ENCODE results near the gene ZIM2.
"Not testable (repeated sequence)": the region's sequence is repeated elsewhere in the genome, so short reads cannot be mapped to it uniquely, and the experiment has no call there.

The ZIM2 gene

DNA sequence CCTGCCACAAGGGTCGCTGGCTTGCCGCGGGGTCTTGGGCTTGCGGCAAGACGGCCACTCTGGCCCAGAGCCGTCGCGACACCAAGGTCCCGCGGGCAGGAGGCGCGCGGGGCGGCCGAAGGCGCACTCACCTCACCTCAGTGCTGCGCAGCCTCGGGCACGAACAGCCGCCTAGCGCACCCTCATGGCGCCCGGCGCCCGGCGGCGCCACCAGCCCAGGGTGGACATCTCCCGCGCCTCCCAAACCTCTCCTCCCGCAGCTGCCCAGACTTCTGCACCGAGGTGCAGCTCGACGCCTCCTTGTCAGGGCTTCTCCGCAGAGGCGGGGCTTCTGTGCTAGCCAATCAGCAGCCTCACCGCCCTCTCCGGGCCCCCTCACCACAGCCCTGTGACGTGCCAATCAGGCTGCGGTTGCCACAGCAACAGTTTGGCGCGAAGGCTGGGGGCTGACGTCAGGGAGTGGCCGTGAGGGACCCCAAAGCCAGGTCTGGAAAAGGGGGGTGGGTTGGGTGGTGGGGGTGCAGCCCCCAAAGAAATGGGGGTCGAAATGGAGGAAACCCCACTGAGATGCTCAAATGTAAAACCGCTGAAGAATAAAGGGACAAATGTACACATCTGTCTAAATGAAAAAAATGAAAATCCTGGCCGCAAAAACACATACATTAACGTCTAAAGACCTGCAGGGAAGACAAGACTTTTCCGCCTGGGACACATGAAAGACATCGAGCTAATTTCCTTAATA, at the start of gene ZIM2, which contains the start of gene PEG3:
ZIM2 (minus strand) TSS at position 276 of the 742 bp plus-strand sequence. CDS start 16,449 bp downstream, outside the sequence.
PEG3 (minus strand) TSS at position 276 of the 742 bp plus-strand sequence. CDS start 16,071 bp downstream, outside the sequence.
- no peak for FAIRE-seq

DNA sequence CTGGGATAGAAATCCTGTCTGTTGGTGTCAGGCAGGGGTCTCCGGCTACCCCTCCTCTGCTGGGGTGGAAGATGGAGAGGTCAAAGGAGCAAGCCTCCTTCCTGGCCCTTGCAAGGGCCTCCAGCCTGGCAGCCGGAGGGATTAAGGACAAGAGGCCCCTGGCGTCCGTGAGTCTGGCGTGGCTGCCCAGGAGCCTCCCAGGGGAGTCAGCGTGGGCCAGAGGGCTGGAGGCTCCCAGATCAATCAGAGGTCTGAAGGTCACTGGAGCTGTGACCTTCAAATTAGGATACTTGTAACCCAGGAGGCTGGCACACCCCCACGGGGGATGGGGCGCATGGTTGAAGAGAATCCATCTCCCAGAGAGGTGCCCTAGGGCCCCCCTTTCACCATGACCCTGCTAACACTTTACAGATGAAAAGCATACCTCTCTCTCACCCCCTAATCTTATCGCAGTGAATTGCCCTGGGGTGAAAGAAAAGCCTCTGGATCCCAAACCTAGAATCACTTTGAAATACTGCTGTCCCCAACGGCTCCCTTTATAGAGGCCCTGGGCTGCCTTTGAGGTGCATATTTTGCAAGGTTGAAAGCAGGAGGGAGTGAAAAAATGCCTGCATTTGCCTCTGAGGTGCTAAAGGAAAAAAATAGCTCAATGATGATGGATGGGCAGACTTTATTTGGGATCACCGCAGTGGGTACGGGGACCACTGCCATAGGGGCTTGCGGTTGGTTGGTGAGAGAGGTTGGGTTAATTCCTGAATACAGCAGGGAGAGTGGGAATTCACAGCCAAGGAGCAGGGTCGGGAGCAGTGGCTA, 44.9 kb upstream of the ZIM2 start:
- FAIRE-seq = no peak

DNA sequence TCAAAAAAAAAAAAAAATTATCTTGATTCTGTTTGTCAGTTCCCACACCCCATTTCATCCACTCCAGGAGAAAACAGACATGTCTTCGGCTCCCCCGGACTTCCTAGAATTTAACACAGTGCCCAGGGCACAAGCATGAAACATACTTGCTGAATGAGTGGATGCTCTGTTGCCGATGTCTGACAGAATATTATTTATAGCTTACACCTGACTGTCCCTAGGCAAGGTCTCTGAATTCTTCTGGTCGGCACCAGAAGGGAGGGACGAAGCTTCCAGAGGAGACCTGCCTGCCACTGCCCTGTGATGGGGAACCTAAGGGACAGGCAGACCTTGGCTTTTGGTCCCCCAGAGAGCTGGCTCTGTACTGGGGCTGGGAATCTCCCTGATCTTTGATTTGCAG, 43.9 kb upstream of the ZIM2 start:
- FAIRE-seq = no peak

DNA sequence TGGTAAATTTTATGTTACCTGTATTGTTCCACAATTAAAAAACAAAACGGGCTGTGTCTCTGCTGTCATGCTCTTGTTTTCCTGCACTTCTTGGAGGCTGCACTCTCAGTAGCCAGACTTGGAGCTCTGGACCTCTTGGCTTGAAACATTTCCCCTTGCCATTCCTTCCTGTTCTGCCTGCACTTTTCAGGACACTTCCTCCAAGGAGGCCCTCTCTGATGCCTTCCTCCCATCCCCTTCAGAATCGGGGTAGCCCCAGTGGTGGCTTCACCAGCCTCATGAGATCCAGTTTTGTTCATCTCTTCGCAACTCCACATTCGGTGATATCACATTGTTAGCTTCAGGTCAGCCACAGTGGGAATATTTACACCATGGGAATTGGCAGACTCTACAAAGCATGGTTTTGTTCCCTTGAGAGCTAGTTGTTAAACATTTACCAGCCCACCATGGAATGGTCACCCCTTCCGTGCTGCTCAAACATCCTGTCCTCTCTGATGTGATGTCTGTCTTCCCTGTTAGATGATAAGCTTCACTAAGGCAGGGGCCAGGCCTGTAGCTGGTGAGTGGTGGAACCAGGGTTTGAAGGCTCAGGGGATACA, 40.2 kb upstream of the ZIM2 start:
- FAIRE-seq = no peak

DNA sequence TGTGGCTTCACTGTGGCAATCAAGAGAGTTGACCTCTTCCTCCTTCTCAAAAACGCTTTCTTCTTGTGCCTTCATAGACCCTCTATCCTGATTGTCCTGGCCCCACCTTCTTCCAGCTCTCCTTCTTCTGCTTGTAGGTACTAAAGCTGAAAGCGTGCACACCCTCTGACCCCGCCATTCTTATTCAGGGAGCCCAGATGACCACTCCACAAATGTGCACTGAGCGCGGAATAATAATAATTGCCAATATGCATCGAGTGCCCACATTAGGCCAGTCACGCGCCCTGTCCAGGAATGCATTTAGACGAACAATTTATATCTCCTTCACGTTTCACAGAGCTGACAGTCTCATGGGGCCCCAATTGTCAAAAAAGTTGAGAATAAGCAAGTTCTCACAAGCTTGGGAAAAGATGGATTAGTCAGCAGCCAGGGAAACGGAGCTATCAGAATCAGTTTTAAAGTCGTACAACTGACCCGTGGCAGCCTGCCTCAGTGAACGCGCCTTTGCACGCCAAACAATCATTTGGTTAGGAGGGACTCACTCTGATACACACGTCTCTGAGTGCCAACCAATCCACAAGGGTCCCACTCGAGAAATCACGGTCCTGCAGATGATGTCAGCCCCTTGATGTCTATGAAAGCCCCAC, 36.7 kb upstream of the ZIM2 start:
- no peak for FAIRE-seq

DNA sequence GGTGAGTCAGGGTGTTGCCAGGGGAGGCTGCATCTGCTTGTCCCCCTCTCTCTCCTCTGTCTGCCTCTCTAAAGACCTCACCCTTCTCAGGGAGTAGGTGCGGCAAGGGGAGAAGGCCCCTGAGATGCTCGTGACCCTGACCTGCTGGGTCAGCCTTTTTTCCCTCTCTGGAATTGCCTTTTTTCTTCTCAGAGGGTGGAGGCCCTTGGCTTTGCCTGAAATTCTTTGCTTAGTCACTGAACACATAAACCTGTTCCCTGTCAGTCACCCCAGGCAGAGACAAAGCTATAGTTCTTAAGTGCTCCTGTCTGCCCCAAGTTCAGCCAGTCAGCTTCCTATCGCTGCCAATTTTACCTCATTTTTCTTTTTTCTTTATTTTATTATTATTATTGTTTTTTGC, 35.2 kb upstream of the ZIM2 start:
- FAIRE-seq = no peak

DNA sequence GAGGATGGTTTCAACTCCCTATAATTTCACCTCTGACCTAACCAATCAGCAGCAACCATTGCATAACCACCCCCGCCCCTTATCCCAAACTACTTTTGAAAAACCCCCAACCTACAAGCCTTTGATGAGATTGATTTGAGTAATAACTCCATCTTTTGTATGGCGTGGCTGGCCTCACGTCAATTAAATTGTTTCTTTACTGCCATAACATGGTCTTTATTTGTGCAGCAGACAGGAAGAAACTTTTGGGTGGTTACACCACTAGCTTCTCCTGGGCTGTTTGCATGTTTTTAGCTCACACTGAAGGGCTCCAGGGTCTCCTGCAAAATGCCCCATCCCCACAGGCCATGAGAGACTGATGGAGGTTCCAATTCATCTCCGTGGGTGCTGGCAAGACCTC, 34.0 kb upstream of the ZIM2 start:
- FAIRE-seq = no peak

DNA sequence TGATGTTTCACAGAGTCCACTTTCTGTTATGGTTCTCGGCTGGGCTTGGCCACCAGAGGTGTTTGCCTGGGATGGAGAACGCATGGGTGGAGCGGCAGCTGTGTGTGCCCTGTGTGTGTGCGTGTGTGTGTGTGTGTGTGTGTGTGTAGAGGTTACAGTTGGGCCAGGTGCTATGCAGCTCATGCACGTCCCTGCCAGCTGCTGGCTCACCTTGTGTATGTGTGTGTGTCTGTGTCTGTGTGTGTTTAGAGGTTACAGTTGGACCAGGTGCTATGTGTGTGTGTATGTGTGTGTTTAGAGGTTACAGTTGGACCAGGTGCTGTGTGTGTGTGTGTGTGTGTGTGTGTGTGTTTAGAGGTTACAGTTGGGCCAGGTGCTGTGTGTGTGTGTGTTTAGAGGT, 33.0 kb upstream of the ZIM2 start:
- no peak for FAIRE-seq

DNA sequence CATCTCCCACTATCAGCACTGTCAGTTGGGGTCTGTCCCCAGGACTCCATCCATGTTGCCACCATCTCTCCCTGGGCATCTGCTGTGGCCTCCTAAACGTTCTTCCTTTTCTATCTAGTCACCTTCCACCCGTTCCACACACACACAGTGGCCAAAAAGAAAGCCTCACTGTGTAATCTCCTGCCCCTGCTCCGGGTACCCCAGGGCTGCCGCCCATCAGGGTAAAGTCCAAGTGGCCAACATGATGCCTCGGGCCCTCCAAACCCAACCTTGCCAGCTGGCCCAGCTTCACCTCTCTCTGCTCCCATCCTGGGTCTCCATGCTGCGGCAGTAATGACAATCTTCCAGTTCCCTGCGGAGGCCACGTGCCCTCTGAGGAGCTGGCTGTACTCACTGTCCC, 29.4 kb upstream of the ZIM2 start:
- FAIRE-seq = no peak

DNA sequence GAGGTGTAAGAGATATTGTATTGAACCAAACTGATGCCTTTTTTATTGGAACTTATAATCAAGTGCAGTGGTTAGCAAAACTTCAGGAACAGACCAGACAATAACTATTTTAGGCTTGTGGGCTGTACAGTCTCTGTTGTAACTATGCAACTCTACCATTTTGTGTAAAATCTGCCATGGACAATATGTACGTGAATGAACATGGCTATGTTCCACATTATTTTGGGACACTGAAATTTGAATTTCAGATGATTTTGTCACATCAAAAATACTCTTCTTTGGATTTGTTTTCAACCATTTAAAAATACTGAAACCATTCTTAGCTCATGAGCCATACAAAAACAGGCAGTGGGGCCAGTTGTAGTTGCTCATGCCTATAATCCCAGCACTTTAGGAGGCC, 27.9 kb upstream of the ZIM2 start:
- FAIRE-seq = no peak

DNA sequence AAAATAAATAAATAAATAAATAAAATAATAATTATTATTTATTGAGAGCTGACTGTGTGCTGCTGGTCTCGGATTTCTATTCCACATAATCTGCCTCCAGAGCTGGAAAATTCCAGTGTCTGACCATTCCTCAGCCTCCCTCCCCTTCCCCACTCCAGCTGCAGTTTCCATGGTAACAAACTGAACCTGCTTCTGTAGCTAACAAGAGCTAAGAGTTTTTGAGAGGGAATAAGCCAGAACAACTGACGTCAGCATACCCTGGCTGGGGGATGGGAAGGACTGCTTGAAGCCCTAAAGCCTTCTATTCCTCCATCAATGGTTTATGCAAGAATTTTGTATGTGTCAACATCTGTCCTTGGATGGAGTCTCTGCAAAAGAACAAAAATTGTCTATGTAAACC, 26.0 kb upstream of the ZIM2 start:
- no peak for FAIRE-seq

DNA sequence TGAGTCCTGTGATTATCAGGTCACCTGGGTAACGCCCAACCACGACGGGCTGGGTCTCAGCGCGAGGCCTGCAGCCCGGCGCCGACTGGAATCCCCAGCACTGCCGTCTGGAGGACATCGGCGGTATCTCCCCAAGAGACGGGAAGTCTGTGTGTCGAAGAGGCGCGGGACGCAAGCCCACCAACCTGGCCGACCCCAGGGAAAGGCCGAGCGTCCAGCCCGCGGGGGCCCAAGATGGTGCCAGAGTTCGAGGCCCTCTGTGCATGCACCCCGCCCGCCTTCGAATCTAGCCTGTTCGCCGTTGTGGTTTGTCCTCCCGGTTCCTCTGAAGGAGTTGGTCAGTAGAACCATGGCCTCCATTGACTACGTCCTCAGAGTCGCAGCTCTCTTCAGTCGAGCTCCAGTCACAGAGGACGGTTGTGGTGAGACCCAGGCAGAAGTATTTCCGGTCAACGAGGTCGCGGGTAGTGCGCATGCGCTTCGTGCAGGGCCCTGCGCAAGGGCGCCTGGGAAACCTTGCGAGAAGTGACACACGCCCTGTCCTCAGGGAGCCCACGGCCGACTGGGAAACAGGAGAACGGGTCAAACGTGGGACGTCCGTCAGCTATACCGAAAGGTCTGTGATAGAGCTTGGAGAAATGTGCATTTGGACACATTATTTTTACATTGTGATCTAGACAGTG, 24.1 kb upstream of the ZIM2 start:
- no peak for FAIRE-seq

DNA sequence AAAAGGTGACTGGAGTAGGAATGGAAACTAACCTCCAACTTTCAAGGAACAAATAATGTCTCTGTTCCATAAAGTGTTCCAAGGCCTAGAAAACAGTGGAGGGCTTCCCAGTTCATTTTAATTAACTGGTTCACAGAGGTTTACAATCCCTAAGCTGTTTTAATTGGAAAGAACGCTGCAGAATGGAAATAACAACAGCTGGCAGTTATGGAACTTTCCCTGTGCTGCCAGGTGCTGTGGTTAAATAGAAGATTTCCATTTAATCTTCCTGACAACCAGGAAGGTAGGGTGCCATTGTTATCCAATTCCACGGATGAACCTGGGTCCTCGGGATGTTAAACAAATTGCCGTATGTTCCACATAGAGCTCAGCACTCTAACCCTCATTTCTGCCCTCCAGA, 22.2 kb upstream of the ZIM2 start:
- FAIRE-seq = no peak

DNA sequence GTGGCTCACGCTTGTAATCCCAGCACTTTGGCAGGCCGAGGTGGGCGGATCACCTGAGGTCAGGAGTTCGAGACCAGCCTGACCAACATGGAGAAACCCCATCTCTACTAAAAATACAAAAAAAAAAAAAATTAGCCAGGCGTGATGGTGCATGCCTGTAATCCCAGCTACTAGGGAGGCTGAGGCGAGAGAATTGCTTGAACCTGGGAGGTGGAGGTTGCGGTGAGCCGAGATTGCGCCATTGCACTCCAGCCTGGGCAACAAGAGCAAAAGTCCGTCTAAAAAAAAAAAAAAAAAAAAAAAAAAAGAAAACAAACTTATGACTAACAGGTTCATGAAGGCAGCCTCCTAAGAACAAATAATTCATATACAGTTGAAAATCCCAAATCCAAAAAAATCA, 19.9 kb upstream of the ZIM2 start:
- not testable (repeated sequence) for FAIRE-seq

DNA sequence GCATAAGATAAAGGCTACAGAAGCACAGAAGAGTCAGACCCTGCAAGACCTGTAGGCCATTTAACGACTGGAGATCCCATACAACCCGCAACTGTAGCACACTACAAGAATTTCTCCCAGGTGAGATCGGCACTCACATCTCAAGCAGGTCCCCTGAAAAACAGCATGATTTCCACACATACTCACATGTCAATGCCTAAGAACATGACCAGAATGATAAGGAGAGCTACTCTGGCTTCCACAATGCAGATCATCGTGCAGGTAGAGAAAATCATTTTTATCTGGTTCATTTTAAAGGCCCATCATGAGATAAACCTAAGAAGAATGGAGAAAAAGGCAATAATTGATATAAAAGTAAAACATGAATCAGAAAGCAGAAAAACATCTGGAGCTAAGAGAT, 17.5 kb upstream of the ZIM2 start:
- no peak for FAIRE-seq

DNA sequence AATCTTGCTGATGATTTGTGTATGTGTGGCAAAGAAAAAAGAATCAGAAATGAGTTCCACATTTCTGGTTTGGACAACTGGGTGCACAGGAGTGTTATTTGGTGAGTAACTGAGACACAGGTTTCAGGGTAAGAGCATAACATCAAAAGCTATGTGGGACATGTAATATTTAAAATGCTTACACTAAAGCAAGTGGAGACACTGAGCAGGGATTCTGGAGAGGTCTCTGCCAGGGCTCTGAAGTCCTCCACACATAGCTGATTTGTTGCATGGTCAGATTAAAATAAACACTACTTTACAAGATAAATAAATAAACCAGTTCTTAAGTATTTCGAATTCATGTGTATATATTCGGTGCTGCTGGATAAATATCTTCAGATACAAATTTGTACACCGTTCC, 16.3 kb upstream of the ZIM2 start:
- no peak for FAIRE-seq

DNA sequence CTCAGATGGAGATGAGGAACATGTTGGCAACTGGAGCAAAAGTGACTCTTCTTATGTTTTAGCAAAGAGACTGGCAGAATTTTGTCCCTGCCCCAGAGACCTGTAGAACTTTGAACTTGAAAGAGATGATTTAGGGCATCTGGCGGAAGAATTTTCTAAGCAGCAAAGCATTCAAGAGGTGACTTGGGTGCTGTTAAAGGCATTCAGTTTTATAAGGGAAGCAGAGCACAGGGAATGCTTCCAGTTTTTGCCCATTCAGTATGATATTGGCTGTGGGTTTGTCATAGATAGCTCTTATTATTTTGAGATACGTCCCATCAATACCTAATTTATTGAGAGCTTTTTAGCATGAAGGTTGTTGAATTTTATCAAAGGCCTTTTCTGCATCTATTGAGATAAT, 11.8 kb upstream of the ZIM2 start:
- not testable (repeated sequence) for FAIRE-seq

DNA sequence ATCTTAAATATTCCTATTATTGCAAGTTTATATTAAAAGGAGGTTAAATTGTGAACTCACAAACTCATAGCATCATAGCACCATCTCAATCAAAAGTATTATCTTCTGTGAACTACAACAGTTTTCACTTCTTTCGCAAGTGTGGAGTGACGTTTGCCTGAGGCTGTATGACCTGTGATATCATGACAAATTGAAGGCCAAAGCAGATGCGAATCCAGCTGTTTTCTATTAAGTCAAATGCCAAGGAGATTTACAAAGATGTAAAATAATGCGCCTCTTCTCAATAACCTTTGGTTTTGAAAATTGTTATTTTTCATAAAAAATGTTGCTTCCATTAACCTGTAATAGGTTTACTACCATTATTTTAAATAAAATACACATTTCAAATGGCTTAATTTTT, 7.6 kb upstream of the ZIM2 start:
- FAIRE-seq = no peak

DNA sequence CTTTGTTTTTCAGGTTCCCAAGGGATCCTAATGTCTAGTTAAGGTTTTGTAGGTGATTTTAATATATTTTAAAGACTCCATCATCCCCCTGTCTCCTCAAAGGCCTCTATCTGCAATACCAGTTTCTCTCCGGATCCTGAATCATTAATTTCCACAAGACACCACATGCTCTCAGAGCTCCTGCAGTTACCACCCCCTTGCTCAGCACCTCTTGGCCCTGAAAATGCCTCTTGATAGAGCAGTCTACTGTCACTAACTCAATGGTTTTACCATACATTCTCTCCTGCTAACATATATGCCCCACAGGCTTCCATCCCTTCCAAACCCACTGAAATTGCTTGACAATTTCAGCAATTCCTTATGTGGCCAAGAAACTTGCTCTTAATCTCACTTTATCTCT, 1.9 kb upstream of the ZIM2 start:
- no peak for FAIRE-seq

DNA sequence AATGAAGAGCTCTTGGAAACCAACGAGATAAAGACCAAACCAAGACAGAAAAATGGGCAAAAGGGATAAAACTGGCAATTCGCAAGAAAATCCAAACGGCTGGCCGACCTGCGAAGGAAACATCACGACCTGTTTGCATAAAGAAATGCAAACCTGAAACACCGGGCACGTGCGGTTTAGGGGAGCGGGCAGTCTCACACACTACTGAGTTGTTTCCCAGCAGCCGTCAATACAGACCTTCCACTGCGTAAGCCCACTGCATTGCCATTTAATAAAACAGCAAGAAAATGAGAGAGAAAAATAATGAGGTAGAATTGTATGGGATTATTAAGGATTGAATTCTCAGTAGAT, 642 bp upstream of the ZIM2 start:
- no peak for FAIRE-seq

DNA sequence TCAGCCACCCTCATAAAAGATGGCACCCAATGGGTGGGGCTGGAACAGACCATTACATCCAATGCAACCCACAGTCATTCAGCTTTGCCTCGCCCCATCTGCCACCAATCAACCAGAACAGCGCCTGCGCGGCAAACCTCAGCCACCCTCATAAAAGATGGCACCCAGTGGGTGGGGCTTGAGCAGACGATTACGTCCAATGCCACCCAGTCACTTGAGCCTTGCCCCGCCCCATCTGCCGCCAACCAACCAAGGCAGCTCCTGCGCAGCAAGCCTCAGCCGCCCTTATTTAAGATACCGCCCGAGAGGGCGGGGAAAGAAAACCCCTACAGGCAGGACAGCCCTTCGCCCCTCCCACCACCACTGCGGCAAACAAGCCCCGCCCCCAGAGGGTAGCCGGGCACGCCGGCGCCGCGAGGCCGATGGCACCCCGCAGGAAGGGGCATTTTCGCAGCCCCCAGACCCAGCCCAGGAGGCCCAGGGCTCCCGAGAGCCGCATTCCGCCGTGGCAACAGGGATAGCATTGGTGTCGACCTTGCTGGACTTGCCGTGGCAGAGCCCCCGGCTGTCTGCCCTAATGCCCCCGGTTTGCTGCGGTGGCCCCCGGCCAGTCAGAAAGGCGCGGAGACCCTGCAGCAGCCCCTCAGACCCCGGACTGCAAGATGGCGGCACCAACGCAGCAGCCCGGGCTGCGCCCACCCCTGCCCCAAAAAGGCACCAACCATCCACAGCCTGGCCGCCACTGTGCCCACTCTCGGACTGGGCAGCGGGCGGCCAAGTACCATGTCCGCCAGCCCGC, 675 bp downstream of the ZIM2 start:
- no peak for FAIRE-seq
